Fibroblast of lung (primary cell): Measurements from ENCODE around the gene CALR3. TPM values are rescaled to one million over a fixed set of nuclear protein-coding genes. Genes with fewer than 3 reads are reported as not detected.

Experiments
- DNase-seq, 2 donors: peaks; one replicate each; pipeline versions ENCODE4 v3.0.0 to v3.0.0-alpha.2; 2010; ENCODE audit warnings: low read depth in 2 of 2
- H2AFZ ChIP-seq: 2 replicates; pipeline ENCODE4 v1.5.1; 2012; ENCODE audit warnings: low read length, control low read depth, inconsistent platforms
- H3K27ac ChIP-seq: 2 replicates; pipeline ENCODE4 v1.5.1; 2011; ENCODE audit warnings: low read length, control low read depth; ENCODE audit not compliant: insufficient read depth
- H3K27me3 ChIP-seq: 2 replicates; pipeline ENCODE4 v1.5.1; 2011; ENCODE audit warnings: mild to moderate bottlenecking, low read length; ENCODE audit not compliant: control insufficient read depth, insufficient read depth
- H3K36me3 ChIP-seq: 2 replicates; pipeline ENCODE4 v1.5.1; 2011; ENCODE audit warnings: low read length; ENCODE audit not compliant: control insufficient read depth, insufficient read depth
- H3K4me1 ChIP-seq: 2 replicates; pipeline ENCODE4 v1.5.1; 2011; ENCODE audit warnings: low read length; ENCODE audit not compliant: control insufficient read depth, insufficient read depth; ENCODE audit errors: extremely low read depth
- H3K4me2 ChIP-seq: 2 replicates; pipeline ENCODE4 v1.5.1; 2011; ENCODE audit warnings: low read length, control low read depth; ENCODE audit not compliant: insufficient read depth; ENCODE audit errors: extremely low read depth
- H3K4me3 ChIP-seq, 4 experiments: fragments of 200-600 bp in 1 of 4; sonication (generic) in 1 of 4; replicated peaks in 1 of 4; 2 replicates each; pipeline ENCODE4 v1.5.1; 2011 to 2016; ENCODE audit warnings: low read length in 4 of 4, low read depth in 3 of 4, mild to moderate bottlenecking in 3 of 4, control low read depth in 2 of 4, inconsistent platforms in 1 of 4, mixed read lengths in 1 of 4; ENCODE audit not compliant: insufficient read depth in 1 of 4; ENCODE audit errors: control extremely low read depth in 1 of 4
- H3K79me2 ChIP-seq: 2 replicates; pipeline ENCODE4 v1.5.1; 2012; ENCODE audit warnings: mild to moderate bottlenecking, low read length, inconsistent platforms; ENCODE audit not compliant: control insufficient read depth, insufficient read depth
- H3K9ac ChIP-seq: 2 replicates; pipeline ENCODE4 v1.5.1; 2011; ENCODE audit warnings: mild to moderate bottlenecking, low read length, control low read depth; ENCODE audit not compliant: insufficient read depth
- H3K9me3 ChIP-seq: 2 replicates; pipeline ENCODE4 v1.5.1; 2012; ENCODE audit warnings: low read depth, low read length; ENCODE audit not compliant: control insufficient read depth, insufficient read depth
- H4K20me1 ChIP-seq: 2 replicates; pipeline ENCODE4 v1.5.1; 2011; ENCODE audit warnings: low read length; ENCODE audit not compliant: control insufficient read depth, insufficient read depth; ENCODE audit errors: extremely low read depth
- EZH2 ChIP-seq: IDR thresholded peaks from 2 replicates; pipeline ENCODE4 v1.5.1; 2012; ENCODE audit warnings: low read length, control low read depth, mild to moderate bottlenecking; ENCODE audit errors: missing control alignments
- polyA plus RNA-seq, 2 donors: library from polyadenylated mRNA; depleted of rRNA in 1 of 2; stranded (reverse) in 1 of 2; unstranded in 1 of 2; fragments of >200 nt; gene quantifications; 2 replicates each; pipeline ENCODE4 v1.2.1, GENCODE V29; 2011 to 2012; ENCODE audit warnings: missing spikeins in 1 of 2
- total RNA-seq: library from RNA; depleted of rRNA; stranded (reverse); fragments of >200 nt; gene quantifications from 2 replicates; pipeline ENCODE4 v1.2.1, GENCODE V29; 2014
- TF ChIP-seq, protein P1 (sequence below), 2 donors: IDR thresholded peaks in 1 of 2; conservative IDR thresholded peaks in 1 of 2; 1 replicate in 1 of 2; 2 replicates in 1 of 2; pipeline ENCODE4 v1.5.1; 2011 to 2012; ENCODE audit warnings: low read length in 2 of 2, control low read depth in 1 of 2, inconsistent platforms in 1 of 2, low read depth in 1 of 2, mild to moderate bottlenecking in 1 of 2

CALR3 gene
- total and polyA plus RNA-seq, 2 donors (not counting 1 experiment from before 2014, with no cell fraction given) = not detected

DNA sequence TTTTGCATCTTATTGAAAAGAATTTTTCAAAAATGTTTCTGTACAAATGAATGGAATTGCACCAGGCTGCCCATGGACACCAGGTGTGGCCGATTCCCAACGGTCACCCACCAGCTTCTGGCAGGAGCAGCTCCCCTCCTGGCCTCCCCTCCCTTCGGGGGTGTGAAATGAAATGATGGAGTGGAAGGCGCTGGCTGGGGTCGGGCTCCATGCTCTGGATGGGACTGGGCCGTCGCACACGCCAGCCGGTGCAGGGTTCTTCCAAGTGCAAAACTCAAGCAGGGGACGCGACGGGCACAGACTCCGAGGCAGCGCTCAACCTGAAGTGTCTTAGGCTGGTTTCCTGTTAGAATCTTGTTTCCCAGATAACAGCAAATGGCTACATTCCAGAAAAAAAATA, 22.1 kb upstream of the CALR3 start:
- H2AFZ ChIP-seq = no peak overlapping the region
- no peak for TF ChIP-seq EZH2
- TF ChIP-seq, protein P1, sequence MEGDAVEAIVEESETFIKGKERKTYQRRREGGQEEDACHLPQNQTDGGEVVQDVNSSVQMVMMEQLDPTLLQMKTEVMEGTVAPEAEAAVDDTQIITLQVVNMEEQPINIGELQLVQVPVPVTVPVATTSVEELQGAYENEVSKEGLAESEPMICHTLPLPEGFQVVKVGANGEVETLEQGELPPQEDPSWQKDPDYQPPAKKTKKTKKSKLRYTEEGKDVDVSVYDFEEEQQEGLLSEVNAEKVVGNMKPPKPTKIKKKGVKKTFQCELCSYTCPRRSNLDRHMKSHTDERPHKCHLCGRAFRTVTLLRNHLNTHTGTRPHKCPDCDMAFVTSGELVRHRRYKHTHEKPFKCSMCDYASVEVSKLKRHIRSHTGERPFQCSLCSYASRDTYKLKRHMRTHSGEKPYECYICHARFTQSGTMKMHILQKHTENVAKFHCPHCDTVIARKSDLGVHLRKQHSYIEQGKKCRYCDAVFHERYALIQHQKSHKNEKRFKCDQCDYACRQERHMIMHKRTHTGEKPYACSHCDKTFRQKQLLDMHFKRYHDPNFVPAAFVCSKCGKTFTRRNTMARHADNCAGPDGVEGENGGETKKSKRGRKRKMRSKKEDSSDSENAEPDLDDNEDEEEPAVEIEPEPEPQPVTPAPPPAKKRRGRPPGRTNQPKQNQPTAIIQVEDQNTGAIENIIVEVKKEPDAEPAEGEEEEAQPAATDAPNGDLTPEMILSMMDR (conservative IDR thresholded peaks at IDR 0.05 in 1 of 2, IDR thresholded peaks at IDR 0.05 in 1 of 2; ENCODE audit: low read depth in 1 of 2, low read length in 2 of 2) = no peak
- no peaks in the 10 kb centered on the region for H3K27me3 ChIP-seq
- no peaks in the 10 kb centered on the region for H3K79me2 ChIP-seq
- H3K4me1 ChIP-seq = no peaks in the 10 kb centered on the region
- H3K27ac ChIP-seq = no peak overlapping the region
- no peak overlapping the region for H3K9ac ChIP-seq
- H4K20me1 ChIP-seq = no peaks in the 10 kb centered on the region
- no peak for DNase-seq
- no peak overlapping the region for H3K4me3 ChIP-seq
- H3K9me3 ChIP-seq = no peaks in the 10 kb centered on the region
- no peak overlapping the region for H3K4me2 ChIP-seq
- peaks cover 39% of the 10 kb centered on the region for H3K36me3 ChIP-seq

DNA sequence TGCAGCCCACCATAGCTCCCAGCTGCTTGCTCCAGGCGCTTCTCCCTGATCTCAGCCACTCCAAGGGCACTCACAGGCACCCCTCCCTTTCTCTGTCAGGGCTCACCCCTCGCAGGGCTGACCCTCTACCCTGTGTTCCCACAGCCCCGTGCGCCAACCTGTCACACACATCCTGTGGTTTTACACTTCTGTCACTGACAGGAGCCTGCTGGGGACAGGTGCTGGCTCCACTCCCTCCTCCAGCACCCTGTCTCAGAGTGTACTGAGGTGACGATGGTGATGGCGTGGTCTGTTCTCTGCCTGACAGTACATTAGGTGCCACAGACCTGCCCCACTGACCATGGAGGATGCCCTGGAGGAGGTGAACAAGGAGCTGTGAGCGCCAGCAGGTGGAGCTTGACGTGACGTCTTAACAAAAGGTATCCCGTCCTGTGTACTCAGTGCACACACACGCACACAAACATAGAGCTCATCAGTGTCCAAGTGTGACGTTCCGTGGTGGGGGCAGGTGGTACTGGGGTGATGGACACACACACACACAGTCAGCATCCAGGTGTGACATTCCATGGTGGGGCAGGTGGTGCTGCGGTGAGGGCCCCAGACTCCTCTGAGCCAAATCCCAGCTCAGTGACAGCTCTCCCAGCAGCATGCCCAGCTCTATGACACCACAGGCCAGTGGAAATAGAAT, 21.1 kb upstream of the CALR3 start:
- Histone ChIP-seq H3K4me1 (no peaks in the 10 kb centered on the region), H3K27ac (no peak overlapping the region), H3K4me3 (no peak overlapping the region), H3K79me2 (no peaks in the 10 kb centered on the region), H3K4me2 (no peak overlapping the region), H3K9me3 (no peaks in the 10 kb centered on the region), H3K36me3 (peaks cover 35% of the 10 kb centered on the region), H3K27me3 (no peaks in the 10 kb centered on the region), H4K20me1 (no peaks in the 10 kb centered on the region), H2AFZ (no peak overlapping the region), H3K9ac (no peak overlapping the region)
- DNase-seq = no peak
- TF ChIP-seq, protein P1 (conservative IDR thresholded peaks at IDR 0.05 in 1 of 2, IDR thresholded peaks at IDR 0.05 in 1 of 2; ENCODE audit: low read depth in 1 of 2, low read length in 2 of 2) = no peak
- no peak for TF ChIP-seq EZH2

DNA sequence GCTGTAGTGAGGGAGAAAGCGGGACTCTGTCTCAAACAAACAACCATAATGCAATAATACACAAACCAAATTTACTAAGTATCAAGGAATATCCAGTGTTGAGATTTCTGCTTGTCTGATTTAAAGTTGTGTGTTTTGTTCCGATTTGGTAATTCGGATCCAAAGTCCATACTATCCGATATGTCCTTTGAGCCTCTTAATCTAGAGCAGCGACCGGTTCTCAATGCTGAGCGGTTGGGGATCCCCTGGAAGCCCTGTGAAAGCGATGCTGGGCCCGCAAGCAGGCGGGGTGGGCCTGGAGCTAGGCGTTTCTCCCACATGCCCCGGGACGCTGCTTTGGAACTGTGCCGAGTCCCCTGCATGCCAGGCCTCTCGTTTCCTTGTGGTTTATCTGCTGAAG, 20.4 kb upstream of the CALR3 start:
- H4K20me1 ChIP-seq = no peaks in the 10 kb centered on the region
- no peak overlapping the region for H3K4me2 ChIP-seq
- peaks cover 28% of the 10 kb centered on the region for H3K36me3 ChIP-seq
- H3K79me2 ChIP-seq = no peaks in the 10 kb centered on the region
- no peak overlapping the region for H3K27ac ChIP-seq
- H3K9ac ChIP-seq = no peak overlapping the region
- H3K9me3 ChIP-seq = no peaks in the 10 kb centered on the region
- H3K4me3 ChIP-seq = no peak overlapping the region
- no peaks in the 10 kb centered on the region for H3K4me1 ChIP-seq
- H2AFZ ChIP-seq = no peak overlapping the region
- H3K27me3 ChIP-seq = no peaks in the 10 kb centered on the region
- DNase-seq = no peak
- no peak for TF ChIP-seq EZH2
- TF ChIP-seq, protein P1 (conservative IDR thresholded peaks at IDR 0.05 in 1 of 2, IDR thresholded peaks at IDR 0.05 in 1 of 2; ENCODE audit: low read depth in 1 of 2, low read length in 2 of 2) = no peak
